Stimulated activated naive CD4-positive, alpha-beta T cell (primary cell): ENCODE results near the gene OSBPL5.

Source experiments
- DNase-seq, 6 experiments: peaks; one replicate each; lab custom pipeline; 2025; lab: John Stamatoyannopoulos, UW

The OSBPL5 gene

DNA sequence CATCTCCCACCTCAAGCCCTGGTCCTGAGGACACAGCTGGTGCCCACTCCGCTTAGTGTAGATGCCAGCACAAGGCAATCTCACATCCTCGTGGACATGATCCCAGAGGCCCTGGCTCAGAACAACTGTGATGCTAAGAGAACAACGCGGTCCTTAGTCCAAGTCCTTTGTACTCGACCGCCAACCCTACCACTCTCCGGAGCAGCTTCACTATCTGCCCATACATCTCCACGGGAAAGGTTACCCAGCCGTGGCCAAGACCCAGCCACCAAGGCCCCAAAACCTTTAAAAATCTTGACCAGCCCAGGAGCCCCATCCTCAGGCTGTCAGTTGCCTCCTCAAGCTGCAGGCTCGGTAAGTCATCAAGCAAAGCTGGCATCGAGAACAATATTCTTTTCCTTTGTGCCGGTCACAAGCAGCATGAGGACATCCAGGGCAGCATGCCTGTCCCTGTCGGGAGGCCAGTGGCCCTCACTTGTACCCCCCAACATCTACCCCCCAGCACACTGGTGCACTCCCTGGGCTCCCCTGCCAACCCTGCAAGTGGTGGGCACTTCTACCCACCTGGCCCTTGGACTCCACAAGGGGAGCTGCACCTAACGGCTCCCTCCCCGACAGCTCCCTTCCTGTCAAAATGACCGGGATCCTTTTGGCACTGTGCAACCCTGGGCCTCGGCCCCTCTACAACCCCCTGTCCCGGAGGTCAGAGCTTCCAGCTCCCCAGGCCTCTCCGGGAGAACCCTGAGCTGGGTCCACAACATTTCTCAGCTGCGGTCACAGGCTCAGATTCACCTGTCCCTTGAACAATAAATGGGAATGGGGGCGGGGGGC lies 2.5 kb downstream of the OSBPL5 start:
- DNase-seq: no peak

DNA sequence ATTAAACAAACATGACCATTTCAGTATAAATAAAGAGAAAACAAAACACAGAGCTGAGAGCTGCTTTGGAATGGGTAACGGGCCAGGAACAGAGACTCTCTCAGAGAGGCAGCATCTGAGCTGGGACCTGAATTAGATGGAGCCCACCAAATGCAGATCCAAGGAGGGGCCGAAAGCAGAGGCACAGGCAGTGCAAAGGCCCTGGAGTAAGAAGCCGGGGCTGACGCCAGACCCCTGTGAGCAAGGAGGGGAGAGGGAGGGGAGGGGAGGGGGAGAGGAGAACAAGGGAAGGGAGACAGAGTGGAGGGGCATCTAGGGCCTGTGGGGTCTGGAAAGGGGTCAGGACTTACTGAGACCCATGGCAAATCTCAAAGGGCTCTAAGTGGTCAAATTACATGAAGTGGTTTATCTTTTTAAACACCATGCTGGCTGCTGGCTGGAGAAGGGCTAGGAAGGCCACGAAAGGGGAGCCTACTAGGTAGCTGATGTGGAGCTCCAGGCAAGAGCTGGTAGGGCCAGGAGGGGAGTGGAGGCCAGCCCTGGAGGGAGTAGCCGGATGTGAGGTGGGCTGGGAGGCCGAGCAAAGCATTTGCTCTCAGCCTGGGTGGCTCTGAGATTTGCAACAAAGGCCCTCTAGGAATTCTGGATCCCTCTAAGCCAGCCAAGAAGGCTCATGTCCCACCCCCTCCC lies 3.2 kb downstream of the OSBPL5 start:
- DNase-seq: no peak

DNA sequence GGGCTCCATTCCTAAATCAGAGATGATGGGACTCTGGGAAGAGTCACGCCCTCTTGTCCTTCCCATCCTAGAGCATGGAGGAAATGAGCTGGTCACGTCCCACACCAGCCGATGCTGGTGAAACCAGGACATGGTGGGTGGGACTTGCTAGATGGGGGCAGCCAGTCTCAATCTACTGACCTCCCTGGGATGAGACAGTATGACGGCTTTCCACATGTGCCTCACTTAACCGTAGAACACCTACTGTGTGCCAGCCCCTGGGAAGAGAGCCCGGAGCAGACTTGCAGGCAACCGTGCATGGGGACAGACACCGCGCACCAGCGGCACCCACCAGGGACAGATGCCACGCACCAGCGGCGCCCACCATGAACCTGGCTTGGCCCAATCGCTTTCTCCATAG lies 3.8 kb downstream of the OSBPL5 start:
- DNase-seq: no peak

DNA sequence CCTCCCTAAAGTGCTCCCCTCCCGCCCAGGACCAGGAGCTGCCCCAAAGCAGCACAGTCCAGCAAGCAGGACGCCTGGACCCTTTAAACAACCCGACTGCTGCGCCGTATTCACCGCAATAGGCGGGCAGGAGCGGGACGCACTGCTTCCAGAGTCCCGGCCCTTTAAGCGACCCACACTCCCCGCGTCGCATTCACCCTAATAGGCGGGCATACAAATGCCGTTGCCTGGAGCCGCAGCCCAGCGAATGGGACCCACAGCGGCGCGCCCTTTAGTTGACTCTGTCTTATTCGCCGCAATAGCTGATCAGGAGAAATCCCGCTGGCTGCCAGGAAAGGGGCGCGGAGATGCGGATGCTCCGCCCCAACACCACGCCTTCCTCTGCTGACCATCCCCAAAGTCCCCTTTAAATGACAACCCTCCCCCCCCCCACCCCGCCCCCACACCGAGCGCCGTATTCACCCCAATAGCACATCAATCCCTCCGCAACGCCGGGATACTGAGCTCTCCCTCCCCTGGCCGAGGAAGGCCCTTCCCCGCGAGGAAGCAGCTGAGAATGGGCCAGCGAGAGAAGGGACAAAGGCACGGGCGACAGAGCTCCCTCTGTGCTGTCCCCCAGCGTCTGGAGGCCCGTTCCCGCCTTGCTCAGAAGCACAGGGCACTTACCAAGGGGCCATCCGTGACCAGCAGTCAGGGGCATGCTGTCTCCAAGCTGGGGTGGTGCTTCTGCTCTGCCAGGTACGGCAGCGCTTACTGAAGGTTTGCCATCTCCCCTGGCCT lies 4.7 kb downstream of the OSBPL5 start:
- DNase-seq: no peak

DNA sequence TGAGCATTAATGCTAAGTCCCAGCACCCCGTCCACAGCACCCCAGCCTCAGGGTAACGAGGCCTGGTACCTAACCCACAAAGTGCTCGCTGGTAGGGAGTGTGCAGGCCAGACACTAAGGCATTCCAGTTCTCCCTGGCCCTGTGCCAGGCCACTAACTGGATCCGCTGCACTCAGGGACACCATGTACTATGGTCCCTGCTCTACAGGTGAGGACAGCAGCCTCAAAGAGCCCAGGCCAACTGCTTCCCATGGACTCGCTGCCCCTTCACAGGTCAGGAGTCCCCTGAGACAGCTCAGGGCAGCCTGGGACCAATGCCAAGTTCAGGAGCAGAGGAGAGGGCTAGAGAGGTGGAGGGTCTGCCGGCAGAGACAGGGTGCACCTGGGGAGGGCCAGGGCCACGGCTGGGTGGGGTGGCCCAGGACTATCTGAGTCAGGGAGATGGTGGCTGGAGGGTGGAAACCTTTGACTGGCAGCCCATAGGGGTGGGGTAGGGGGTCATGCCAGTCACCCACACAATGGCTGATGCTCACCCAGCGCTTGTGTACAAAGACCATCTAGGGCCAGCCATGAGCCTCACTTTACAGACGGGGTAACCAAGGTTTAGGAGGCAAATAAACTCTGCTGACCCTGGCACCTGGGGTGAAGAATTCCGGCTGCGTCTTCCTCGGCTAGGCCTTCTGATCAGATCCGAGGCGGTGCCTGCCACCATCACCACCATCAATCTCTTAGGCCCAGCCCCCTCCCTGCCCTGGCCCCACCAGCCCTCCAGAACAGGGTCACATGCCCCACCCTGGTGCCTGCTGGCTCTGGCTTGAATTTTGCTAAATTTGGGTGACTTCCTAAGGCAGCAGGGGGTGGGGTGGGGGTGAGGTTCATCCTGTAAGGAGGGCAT lies 5.6 kb downstream of the OSBPL5 start:
- no peak for DNase-seq

- DNase-seq: no peak
Measured at GRCh38 chr11:3158821-3159220, 6.3 kb downstream of the OSBPL5 start.

DNA sequence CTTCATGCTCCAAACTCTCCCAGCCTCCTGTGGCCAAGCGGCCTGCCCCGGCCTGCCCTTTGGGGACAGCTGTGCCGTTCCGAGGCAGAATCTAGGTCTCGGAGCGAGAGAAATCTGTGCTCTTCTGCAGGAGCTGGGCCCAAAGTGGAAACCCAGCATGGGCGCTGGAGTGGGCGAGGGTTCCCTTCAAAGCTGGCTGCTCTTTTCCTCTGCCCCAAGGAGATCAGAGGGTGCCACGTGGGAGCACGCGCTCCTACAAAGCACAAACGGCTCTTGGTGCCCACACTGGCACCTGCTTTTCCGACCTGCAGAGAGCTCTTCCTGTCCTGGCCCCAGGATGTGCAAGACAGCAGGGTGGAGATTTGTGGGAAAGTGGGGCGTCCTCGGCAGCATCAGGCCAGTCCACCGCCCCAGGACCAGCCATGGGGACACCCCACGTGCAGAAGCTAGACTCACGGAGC lies 6.9 kb downstream of the OSBPL5 start:
- no peak for DNase-seq

- DNase-seq: no peak
Measured at GRCh38 chr11:3157381-3158130, 7.6 kb downstream of the OSBPL5 start.

DNA sequence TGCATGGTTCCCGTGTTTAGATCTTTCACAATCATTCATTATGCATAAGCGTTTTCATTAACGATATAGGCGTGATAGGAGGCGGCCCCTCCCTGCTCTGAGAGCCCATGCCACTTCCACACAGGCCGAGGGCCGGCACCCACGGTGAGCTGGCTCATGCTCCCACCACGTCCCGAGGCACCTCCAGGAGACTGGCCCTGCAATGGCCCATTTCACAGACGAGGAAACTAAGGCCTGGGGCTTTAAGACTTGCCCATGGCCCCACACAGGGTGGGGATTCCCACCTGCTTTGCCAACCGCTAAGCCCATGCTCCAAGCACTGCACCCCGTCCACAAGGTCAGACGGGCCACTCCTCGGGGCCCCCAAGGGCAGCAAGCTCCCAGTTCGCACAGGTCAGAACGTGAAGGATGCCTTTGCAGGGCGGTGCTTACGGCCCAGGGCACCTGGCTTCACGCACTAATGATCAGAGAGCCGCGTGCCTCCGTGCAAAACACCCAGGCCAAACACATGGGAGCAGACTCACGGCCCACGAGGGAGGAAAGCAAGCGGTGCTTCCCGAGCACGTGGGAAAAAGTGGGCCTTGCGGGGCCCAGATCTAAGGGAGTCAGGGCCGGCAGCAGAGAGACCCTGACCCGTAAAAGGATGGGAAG lies 8.3 kb downstream of the OSBPL5 start:
- no peak for DNase-seq

DNA sequence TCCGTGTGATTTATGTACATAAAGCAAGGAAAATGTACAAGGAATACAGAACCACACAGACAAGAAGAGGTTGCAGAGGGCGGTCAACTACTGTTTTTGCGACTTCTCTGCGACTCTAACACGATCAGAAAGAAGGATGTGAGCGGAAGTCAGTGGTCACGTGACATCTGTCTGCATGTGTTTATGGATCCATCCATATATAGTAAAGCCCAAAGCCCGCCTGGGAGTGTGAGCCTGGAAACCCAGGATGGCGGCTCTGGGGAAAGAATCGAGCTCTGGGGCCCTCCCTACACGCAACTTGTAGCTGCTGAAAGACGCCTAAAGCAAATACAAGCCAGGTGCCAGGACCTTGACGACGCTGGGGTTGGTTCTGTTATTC lies 8.8 kb downstream of the OSBPL5 start:
- no peak for DNase-seq

DNA sequence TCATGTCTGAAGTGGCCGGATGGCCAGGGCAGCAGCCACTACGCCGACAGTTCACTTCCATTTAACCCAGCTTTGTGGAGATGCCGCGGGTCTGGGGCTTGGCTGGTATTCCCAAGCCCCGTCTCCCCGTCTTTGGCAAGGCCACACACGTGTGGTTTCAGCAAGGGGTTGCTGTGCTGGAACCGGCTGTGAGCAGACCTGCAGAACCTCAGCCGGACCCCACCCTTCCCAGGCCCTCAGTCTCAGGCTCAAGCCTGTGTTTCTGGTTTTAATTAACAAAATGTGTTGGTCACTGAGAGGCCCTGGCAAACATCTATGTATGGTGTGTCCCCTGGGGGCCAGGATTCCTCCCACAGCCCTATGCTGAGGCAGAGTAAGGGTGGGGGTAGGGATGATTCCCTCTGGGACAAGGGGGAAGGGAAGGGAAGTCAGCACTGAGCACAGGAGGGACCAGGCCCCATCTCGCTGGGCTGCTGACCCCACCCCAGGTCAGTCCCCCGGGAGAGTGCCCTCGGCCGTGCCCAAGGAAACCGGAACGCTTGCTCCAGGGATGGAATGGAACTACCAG lies 9.3 kb downstream of the OSBPL5 start:
- DNase-seq: no peak

DNA sequence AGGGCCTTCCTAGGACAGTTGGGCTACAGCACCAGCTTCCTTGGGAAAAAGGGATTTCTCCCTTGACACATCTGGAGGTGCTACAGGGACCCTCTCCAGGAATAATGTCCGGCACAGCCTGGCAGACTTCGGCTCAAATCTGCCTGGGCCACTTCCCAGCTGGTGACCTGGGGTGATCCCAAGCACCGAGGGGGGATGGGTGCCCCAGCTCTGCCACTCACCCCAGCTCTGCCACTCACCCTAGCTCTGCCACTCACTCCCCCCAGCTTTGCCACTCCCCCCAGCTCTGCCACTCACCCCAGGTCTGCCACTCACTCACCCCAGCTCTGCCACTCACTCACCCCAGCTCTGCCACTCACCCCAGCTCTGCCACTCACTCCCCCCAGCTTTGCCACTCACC lies 9.9 kb downstream of the OSBPL5 start:
- no peak for DNase-seq

DNA sequence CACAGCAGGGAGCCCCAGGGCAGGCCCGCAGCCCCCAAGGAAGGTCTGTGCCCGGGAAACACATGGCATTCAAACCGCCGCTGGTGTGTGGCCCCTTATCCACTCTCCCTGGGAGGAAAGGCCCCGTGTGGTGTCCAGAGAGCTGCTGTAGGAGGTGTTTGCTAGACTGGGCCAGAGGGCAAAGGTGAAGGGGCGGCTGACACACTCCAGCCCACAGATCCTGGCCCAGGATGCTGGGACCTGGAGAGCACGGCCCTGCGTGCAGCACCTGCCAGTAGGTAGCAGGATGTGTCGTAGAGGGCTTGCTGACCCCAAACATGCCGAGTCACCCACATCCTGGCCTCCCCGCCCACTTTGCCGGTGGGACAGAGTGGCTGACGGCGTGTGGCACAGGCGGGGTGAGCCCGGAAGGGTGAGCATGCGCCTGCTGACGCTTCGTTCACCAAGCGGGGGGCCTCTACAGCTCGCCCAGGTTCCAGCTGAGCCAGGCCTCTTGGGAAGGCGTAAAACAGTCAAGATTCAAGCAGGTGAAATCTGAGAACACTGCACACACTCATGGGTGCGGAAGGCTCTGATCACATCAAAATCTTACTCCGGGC lies 11.0 kb downstream of the OSBPL5 start:
- no peak for DNase-seq

DNA sequence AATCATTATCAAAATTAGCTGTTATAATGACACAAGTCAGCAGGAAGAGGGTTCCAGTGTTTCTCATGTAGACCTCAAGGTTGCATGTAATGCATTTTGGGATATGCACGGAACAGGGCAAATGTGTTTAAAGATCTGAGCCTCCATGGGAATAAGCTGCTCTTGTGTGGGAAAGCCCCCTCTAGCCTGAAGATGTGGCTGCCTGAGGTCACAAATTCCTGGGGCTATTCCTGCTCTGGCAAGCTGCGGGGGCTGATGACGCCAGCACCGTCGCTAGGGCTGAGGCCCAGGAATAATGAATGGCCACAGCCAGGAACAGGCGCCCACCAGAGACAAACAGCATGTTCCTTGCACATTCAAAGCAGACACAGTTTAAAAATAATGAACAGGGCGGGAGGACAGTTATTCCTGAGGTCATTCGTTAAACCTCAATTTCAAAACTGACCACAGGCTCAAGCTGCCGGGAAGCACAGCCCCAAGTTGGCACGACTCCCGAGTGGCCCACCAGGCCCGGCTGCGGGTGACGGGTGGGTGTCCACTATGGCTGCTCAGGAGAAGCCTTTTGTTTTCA lies 11.7 kb downstream of the OSBPL5 start:
- no peak for DNase-seq

DNA sequence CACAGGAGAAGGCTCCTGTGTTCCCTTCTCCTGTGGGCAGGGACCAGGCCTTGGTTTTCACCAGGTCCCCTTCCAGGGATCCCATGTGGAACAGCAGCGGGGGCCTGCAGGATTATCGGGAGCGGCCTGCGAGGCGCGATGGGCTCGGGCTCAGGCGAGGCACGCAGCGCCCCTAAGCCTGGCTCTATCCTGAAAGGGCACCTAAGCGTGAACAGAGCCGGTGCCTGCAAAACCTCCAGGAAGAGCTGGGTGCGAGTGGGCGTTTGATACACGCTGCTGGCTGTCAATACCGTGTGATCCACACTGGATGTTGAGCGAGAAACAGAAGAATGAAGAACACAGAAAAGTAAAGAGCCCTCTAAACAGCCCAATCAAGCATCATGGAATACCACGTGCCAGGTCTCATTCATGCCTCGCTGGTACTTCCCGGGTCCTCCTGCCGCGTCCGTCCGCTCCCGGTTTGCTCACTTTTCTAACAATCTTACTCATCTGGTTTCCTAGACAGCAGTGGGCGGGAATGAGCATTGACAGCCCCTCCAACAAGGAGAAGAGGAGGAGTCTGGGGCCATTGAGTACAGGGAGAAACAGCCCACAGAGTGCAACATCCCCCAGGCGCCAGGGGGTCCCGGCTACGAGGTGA lies 12.5 kb downstream of the OSBPL5 start:
- DNase-seq: no peak

- no peak for DNase-seq
Measured at GRCh38 chr11:3150726-3151125, 14.4 kb downstream of the OSBPL5 start.

DNA sequence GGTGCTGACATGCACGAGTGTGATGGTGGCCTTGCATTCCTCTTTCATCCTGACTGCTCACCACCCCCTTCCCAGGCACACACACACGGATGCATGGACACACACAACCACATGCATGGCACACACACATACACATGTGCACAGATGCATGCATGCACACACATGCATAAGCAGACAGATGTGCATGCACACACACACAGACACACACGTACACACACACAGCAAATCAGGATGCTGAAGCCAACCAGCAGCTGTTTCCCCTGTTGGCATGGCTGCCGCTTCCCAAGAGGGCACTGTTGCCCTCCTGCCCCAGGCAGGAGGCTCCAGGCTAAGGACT lies 15.3 kb downstream of the OSBPL5 start:
- no peak for DNase-seq

DNA sequence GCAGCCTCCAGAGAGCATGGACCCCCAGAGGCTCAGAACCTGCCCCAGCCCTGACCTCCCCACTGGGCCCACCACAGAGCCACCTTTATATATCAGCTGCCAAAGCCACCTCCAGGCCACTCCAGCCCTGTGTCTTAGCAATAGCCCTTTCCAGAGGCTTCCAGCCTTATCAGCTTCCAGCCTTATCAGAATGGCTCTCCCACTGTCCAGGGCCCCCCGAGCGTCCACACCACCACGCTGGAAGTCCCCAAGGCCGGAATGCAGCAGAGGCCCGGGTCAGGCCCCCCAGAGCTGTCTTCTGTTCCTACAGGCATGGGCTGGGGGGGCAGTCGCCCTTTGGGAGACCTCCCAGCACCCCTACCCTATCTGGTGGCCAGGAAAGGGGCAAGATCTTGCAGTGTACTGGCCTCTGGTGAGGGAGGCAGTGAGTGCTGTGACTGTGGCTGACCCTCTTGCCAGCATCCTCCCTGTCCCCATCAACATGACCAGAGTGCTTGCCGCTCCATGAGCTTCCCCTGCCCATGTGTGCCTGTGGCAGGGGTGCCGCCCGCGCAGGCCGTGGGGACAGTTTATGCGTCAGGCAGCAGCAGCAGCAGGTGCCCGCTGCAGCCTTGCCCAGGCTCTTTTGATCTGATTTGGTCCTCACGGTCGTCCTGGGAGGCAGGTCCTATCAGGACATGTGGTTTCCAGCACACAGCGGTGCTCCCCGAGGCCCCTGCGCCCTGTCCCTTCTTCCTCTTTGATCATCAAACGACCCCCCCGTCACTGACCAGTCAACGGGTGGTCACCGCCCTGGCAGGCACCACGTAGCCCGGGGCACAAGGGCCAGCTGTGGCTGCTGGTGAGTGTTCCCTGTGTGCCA lies 15.9 kb downstream of the OSBPL5 start:
- no peak for DNase-seq
